Activated T-helper 9 cell treated with anti-CD3 and anti-CD28 coated beads, Interleukin-2, amount 50 U/mL, for 16 hours (primary cell): ENCODE data around the gene ARHGEF16.

Source experiments
- DNase-seq: peaks from one replicate; pipeline ENCODE4 v3.0.0-alpha.2; 2020; ENCODE audit warnings: low read depth

ARHGEF16 gene

DNA sequence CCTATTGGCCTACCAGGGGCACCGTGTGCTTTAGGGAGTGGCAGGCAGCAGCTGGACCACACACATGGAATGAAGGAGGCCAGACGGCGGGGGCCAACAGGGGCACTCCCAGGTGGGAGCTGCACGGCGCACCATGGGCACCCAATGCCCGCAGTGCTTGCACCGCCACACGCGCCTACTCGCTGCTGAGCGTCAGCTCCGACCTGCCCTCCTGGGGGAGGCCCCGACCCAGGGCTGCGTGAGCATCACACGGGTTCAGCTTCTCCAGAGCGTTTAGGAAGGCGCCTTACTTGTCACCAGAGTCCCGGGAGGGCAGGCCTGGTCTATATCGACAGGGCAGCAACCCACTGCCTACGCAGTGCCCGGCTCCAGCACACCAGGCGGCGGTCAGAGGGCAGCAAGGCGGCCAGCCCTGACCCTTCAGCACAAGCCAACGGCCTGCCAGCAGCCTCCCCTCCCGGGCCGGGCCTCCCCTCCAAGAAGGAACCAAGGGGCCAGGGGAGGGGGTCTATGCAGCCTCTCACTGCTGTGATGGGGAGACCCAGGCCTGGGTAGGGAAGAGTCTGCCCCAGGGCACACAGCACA lies 64.9 kb downstream of the ARHGEF16 start:
- no peak for DNase-seq

GRCh38 chr1:3520419-3521378 lies 66.2 kb downstream of the ARHGEF16 start:
- no peak for DNase-seq

- DNase-seq = no peak
Observed at GRCh38 chr1:3521426-3521825, 67.0 kb downstream of the ARHGEF16 start.

DNA sequence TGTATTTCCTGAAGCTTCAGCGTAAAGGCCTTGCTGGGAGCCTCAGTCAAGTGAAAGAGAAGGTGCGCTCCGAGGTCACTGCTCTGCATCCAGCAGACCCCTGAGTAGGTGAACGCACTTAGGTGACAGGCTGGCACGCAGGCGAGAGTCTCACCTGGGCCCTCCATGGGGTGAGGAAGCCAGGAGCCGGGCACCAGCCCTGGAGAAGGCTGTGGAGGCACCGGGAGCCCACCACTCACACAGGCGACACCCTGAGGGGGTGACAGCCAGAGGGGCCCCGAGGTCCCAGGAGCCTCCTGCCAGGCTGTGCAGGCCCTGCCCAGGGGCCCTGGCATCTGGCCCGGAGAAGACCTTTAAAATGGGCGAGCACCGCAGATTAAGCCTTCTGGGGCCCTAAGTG lies 67.6 kb downstream of the ARHGEF16 start:
- DNase-seq = no peak

DNA sequence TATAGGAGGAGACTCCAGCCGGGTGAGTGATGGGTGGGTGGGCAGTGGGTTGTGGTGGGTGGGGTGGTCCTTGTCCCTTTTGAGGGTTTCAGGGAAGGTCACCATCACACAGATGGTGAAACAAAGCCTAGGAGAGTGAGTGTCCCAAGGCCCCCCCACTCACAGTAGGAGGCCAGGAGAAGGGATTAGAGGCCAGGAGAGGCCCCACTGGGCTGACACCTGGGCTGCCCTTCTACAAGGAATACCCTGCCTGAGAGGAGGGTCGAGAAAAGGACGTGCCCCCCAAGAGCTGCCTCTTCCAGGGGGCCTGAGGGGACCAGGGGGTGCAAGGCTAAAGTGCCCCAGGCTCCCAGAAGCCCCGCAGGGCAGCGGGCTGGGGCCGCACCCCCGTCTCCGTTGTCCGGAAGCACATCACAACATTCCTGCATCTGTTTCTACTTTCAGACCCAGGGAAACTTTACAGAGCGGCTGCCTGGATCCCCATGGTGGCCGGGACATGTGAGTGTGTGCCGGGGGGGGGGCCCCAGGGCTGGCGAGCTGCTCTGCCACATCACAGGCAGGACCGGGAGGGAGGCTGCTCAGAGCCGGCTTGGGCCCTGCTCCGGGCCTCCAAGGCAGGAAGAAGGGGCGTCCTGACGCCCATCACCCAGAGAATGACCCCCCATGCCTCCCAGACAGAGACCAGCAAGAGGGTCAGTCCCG lies 68.2 kb downstream of the ARHGEF16 start:
- DNase-seq = no peak

DNA sequence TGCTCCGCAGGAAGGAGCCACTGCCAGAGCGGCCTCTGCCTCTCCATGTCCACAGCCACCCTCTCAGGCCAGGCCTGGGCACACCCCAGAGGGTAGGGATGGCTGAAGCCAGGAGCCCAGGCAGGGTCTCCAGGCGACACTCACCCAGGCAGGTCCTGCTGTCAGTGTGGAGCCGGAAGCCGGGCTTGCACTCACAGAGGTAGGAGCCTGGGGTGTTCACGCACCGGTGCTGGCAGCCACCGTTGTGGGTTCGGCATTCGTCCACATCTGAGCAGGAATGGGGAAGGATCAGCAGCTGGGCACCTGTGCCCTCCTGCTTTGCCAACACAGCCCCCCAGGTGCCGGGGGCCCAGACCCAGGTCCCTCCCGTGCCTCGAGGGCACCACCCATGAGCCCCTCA lies 69.5 kb downstream of the ARHGEF16 start:
- DNase-seq = no peak

- no peak for DNase-seq
Observed at GRCh38 chr1:3524556-3525203, 70.2 kb downstream of the ARHGEF16 start.

DNA sequence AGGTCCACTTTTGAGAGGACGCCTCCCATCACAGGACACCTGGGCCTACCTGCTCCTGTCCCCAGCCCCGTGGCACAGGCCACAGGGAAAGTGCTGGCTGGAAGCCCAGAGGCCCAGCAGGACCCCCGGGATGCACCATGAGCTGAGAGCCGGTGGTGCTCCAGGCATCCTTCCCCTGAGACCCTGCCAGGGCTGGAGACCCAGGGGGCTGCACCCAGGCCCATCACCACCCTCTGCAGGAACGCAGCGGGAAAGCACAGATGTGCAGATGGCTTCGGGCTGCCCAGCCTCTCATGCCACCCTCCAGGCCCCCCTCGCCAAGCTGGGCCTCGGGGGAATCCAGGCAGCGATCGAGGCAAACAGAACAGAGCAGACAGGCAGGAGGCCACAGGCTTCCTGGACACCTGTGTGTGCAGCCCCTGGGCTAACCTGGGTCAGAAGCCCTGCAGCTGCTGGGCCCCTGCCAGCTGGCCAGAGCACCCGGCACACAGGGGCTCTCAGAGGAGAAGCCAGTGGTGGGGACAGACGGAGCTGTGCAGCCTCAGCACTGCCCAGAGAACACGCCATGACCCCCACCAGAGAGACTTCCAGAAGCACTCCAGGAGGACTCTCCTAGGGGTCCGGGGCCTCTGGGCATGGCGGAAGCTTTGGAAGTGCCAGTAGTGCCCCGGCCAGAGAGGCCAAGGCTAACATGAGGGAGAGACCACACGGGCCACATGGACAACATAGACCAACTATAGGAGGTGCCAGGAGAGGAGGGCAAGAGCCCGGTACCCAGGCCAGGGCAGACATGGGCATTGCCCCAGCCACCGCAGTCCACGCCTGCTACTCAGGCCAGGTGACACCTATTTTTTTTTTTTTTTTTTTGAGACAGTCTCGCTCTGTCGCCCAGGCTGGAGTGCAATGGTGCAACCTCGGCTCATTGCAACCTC lies 71.4 kb downstream of the ARHGEF16 start:
- no peak for DNase-seq

- no peak for DNase-seq
Observed at GRCh38 chr1:3527774-3528173, 73.3 kb downstream of the ARHGEF16 start.

GRCh38 chr1:3529099-3529729 lies 74.7 kb downstream of the ARHGEF16 start:
- DNase-seq = no peak

GRCh38 chr1:3530086-3530925 lies 75.8 kb downstream of the ARHGEF16 start:
- DNase-seq = no peak
